Prostate gland (tissue), 2 donors: ENCODE data around the gene CSF1R. TPM values are rescaled to one million over a fixed set of nuclear protein-coding genes. Genes with fewer than 3 reads are reported as not detected.

ENCODE experiments used
- DNase-seq: peaks from one replicate; pipeline ENCODE4 v3.0.0-alpha.2; 2019; ENCODE audit warnings: low spot score
- H3K27ac ChIP-seq, 2 donors: fragments of 200-600 bp; sonication (generic); 2 replicates each; pipeline ENCODE4 v1.5.1; 2017 to 2019
- H3K27me3 ChIP-seq: fragments of 200-600 bp; sonication (generic); replicated peaks from 2 replicates; pipeline ENCODE4 v1.5.1; 2019; ENCODE audit not compliant: insufficient read depth
- H3K36me3 ChIP-seq, 2 donors: fragments of 200-600 bp; sonication (generic); 1 replicate in 1 of 2; 2 replicates in 1 of 2; pipeline versions ENCODE4 v1.5.1 to v1.8.1; 2017 to 2019
- H3K4me1 ChIP-seq: fragments of 200-600 bp; sonication (generic); replicated peaks from 2 replicates; pipeline ENCODE4 v1.5.1; 2019
- H3K4me3 ChIP-seq, 2 donors: fragments of 200-600 bp; sonication (generic); 2 replicates each; pipeline ENCODE4 v1.5.1; 2017 to 2019
- H3K9me3 ChIP-seq: fragments of 200-600 bp; sonication (generic); 2 replicates; pipeline ENCODE4 v1.5.1; 2017
- POLR2A ChIP-seq: fragments of 450-650 bp; IDR thresholded peaks from one replicate; pipeline ENCODE4 v1.6.1; 2016; ENCODE audit warnings: antibody characterized with exemption, mild to moderate bottlenecking
- POLR2AphosphoS5 ChIP-seq: sonication (generic); formaldehyde crosslinking; IDR thresholded peaks from one replicate; pipeline ENCODE4 v1.6.1; 2017; ENCODE audit warnings: antibody characterized with exemption
- WGBS: methylation state at CpG from one replicate; pipeline ENCODE4 v1.1.5; 2018; 5-methylcytosine and 5-hydroxymethylcytosine counted together
- intact Hi-C: fragments of 100-400 bp; cut with DNase I; formaldehyde crosslinking; loops from one replicate; pipeline ENCODE4 v1.14.2; 2022
- total RNA-seq, 2 donors: library from RNA; depleted of rRNA; stranded (reverse); fragments of >200 nt; gene quantifications; one replicate each; pipeline ENCODE4 v1.1.0, GENCODE V29; 2016
- TF ChIP-seq, protein P1 (sequence below), 4 experiments: fragments of 200-600 bp in 2 of 4; fragments of 450-650 bp in 2 of 4; sonication (generic) in 2 of 4; IDR thresholded peaks; 1 replicate in 3 of 4; 2 replicates in 1 of 4; pipeline ENCODE4 v1.5.1; 2016 to 2019; ENCODE audit warnings: antibody characterized with exemption in 4 of 4, mild to moderate bottlenecking in 2 of 4, moderate library complexity in 2 of 4

Gene CSF1R
- total RNA-seq, 2 donors from 2014 or later, result 11.0 to 36.4 TPM

DNA sequence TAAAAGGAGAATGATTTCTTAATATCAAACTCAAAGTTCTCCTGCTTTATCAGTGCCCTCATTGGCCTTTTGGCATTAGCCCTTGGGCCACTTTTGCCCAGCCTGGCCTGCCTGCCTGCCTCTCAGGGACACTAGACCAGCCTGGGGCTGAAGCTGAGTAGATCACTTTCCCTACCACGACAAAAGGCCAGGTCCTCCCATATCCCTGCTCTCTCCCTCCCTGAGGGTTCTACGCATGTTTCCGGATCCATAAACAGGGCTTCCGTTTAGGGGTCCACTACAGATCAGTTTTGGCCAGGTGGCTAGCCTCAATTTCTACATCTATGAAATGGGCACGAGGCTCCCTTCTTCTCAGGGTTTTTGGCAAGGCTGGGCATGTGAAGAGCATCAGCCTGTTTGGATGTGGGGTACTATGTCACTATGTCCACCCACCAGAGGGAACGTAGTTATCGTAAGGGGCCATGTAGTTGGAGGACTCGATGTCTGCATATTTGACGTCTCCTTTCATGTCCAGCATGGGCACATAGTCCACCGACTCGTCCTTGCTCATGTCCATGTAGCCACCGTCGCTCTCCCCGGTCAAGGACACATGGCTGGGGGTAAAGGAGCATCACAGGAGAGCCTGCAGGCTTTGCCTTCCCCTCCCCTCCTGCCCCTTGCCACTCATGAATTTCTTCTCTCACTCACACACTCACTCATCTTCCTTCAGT is 35.2 kb upstream of the CSF1R start:
- no peak for TF ChIP-seq POLR2AphosphoS5
- TF ChIP-seq POLR2A, result no peak
- TF ChIP-seq, protein P1, sequence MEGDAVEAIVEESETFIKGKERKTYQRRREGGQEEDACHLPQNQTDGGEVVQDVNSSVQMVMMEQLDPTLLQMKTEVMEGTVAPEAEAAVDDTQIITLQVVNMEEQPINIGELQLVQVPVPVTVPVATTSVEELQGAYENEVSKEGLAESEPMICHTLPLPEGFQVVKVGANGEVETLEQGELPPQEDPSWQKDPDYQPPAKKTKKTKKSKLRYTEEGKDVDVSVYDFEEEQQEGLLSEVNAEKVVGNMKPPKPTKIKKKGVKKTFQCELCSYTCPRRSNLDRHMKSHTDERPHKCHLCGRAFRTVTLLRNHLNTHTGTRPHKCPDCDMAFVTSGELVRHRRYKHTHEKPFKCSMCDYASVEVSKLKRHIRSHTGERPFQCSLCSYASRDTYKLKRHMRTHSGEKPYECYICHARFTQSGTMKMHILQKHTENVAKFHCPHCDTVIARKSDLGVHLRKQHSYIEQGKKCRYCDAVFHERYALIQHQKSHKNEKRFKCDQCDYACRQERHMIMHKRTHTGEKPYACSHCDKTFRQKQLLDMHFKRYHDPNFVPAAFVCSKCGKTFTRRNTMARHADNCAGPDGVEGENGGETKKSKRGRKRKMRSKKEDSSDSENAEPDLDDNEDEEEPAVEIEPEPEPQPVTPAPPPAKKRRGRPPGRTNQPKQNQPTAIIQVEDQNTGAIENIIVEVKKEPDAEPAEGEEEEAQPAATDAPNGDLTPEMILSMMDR (IDR thresholded peaks at IDR 0.05), result no peak
- intact Hi-C loops, result no loop called here
- Histone ChIP-seq H3K27me3 (no peaks in the 10 kb centered on the region), H3K4me1 (no peaks in the 10 kb centered on the region), H3K27ac (no peak overlapping the region), H3K36me3 (no peaks in the 10 kb centered on the region), H3K4me3 (no peak overlapping the region), H3K9me3 (no peaks in the 10 kb centered on the region)
- DNase-seq, result no peak
- 97% methylated on average over 14 of the region's 14 CpGs for WGBS

GRCh38 chr5:150120617-150121447 is 34.5 kb upstream of the CSF1R start:
- H3K27ac ChIP-seq, result no peak overlapping the region
- no peaks in the 10 kb centered on the region for H3K9me3 ChIP-seq
- no peaks in the 10 kb centered on the region for H3K4me1 ChIP-seq
- TF ChIP-seq POLR2AphosphoS5, result no peak
- TF ChIP-seq POLR2A, result no peak
- WGBS, result 82% methylated on average over 19 of the region's 19 CpGs
- H3K4me3 ChIP-seq, result no peak overlapping the region
- no peaks in the 10 kb centered on the region for H3K27me3 ChIP-seq
- no peak for DNase-seq
- H3K36me3 ChIP-seq, result no peaks in the 10 kb centered on the region
- intact Hi-C loops, result no loop called here

DNA sequence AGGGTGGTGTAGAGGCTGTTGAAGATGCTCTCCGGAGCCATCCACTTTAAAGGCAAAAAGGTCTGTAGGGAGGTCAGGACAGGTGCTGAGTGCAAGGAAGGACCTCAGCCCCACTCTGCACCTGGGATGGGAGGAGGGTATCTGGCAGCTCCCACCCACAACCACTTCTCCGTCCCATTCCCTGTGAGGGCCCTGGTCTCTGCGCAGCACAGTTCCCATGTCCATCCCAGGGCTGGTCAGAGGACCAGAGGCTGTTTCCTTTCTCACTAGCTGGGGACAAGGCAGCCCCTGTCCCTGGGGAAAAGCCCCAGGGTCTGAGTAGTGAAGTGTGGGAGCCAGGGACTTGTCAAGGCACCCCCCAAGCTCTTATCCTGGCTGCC is 33.7 kb upstream of the CSF1R start:
- H3K27ac ChIP-seq, result no peak overlapping the region
- intact Hi-C loops, result no loop called here
- no peaks in the 10 kb centered on the region for H3K36me3 ChIP-seq
- no peaks in the 10 kb centered on the region for H3K27me3 ChIP-seq
- no peaks in the 10 kb centered on the region for H3K4me1 ChIP-seq
- H3K9me3 ChIP-seq, result no peaks in the 10 kb centered on the region
- H3K4me3 ChIP-seq, result no peak overlapping the region
- TF ChIP-seq POLR2AphosphoS5, result no peak
- TF ChIP-seq, protein P1 (IDR thresholded peaks at IDR 0.05), result no peak
- no peak for TF ChIP-seq POLR2A
- 93% methylated on average over 3 of the region's 3 CpGs for WGBS
- no peak for DNase-seq

GRCh38 chr5:150119421-150120061 is 33.2 kb upstream of the CSF1R start:
- no peaks in the 10 kb centered on the region for H3K36me3 ChIP-seq
- TF ChIP-seq POLR2AphosphoS5, result no peak
- TF ChIP-seq, protein P1 (IDR thresholded peaks at IDR 0.05), result no peak
- no peak for TF ChIP-seq POLR2A
- whole genome bisulfite sequencing, result 82% methylated on average over 10 of the region's 10 CpGs
- H3K27ac ChIP-seq, result no peak overlapping the region
- H3K4me1 ChIP-seq, result no peaks in the 10 kb centered on the region
- H3K9me3 ChIP-seq, result no peaks in the 10 kb centered on the region
- intact Hi-C loops, result no loop called here
- DNase-seq, result no peak
- H3K27me3 ChIP-seq, result no peaks in the 10 kb centered on the region
- no peak overlapping the region for H3K4me3 ChIP-seq

GRCh38 chr5:150118561-150119229 is 32.3 kb upstream of the CSF1R start:
- Histone ChIP-seq H3K4me1 (no peaks in the 10 kb centered on the region), H3K27me3 (no peaks in the 10 kb centered on the region), H3K36me3 (no peaks in the 10 kb centered on the region), H3K4me3 (no peak overlapping the region), H3K27ac (no peak overlapping the region), H3K9me3 (no peaks in the 10 kb centered on the region)
- TF ChIP-seq POLR2AphosphoS5 (no peak), POLR2A (no peak)
- TF ChIP-seq, protein P1 (IDR thresholded peaks at IDR 0.05), result no peak
- 87% methylated on average over 11 of the region's 11 CpGs for WGBS
- DNase-seq, result no peak
- intact Hi-C loops, result no loop called here
